Upper lobe of left lung (tissue), 6 donors: ENCODE measurements around the gene GRAP. TPM values are rescaled to one million over a fixed set of nuclear protein-coding genes. Genes with fewer than 3 reads are reported as not detected.

Source experiments
- ATAC-seq, 2 donors: fragments of 200-7000 bp; cut with Tn5 transposase; one replicate each; pipeline ENCODE4 v1.9.1; 2022; ENCODE audit warnings: mild to moderate bottlenecking in 2 of 2, moderate library complexity in 2 of 2; ENCODE audit not compliant: low FRiP score in 2 of 2
- DNase-seq, 2 donors: peaks; one replicate each; pipeline ENCODE4 v3.0.0-alpha.2; 2019 to 2020
- H3K27ac ChIP-seq, 4 donors: fragments of 200-600 bp; sonication (generic); one replicate each; pipeline ENCODE4 v1.5.1; 2016 to 2019
- H3K27me3 ChIP-seq, 4 donors: fragments of 200-600 bp; sonication (generic); one replicate each; pipeline ENCODE4 v1.5.1; 2017 to 2019
- H3K36me3 ChIP-seq, 4 donors: fragments of 200-600 bp; sonication (generic); one replicate each; pipeline ENCODE4 v1.5.1; 2016 to 2019
- H3K4me1 ChIP-seq, 4 donors: fragments of 200-600 bp; sonication (generic); one replicate each; pipeline ENCODE4 v1.5.1; 2018 to 2019
- H3K4me3 ChIP-seq, 4 donors: fragments of 200-600 bp; sonication (generic); one replicate each; pipeline ENCODE4 v1.5.1; 2017 to 2019; ENCODE audit warnings: mild to moderate bottlenecking in 2 of 4, moderate library complexity in 1 of 4
- H3K9me3 ChIP-seq, 4 donors: fragments of 200-600 bp; sonication (generic); one replicate each; pipeline ENCODE4 v1.5.1; 2018 to 2019
- EP300 ChIP-seq, 4 donors: sonication (generic); formaldehyde crosslinking; IDR thresholded peaks; one replicate each; pipeline ENCODE4 v1.5.1; 2017; ENCODE audit warnings: antibody characterized with exemption in 4 of 4, control low read depth in 2 of 4
- POLR2A ChIP-seq, 4 donors: fragments of 450-650 bp; IDR thresholded peaks; one replicate each; pipeline ENCODE4 v1.5.1; 2016 to 2017; ENCODE audit warnings: antibody characterized with exemption in 4 of 4, mild to moderate bottlenecking in 2 of 4
- POLR2AphosphoS5 ChIP-seq, 2 donors: sonication (generic); formaldehyde crosslinking; IDR thresholded peaks; one replicate each; pipeline ENCODE4 v1.5.1; 2017; ENCODE audit warnings: antibody characterized with exemption in 2 of 2
- WGBS, 2 donors: methylation state at CpG; one replicate each; pipeline ENCODE4 v1.1.5; 2017 to 2018; 5-methylcytosine and 5-hydroxymethylcytosine counted together
- total RNA-seq, 6 donors: library from RNA; depleted of rRNA in 4 of 6; stranded (reverse); fragments of >200 nt in 4 of 6; gene quantifications; one replicate each; pipeline versions ENCODE4 v1.1.0 to v1.2.1, GENCODE V29; 2016 to 2021
- TF ChIP-seq, protein P1 (sequence below), 6 experiments: fragments of 450-650 bp in 4 of 6; fragments of 200-600 bp in 2 of 6; sonication (generic) in 2 of 6; IDR thresholded peaks; one replicate each; pipeline ENCODE4 v1.5.1; 2016 to 2019; ENCODE audit warnings: antibody characterized with exemption in 6 of 6
- donor health status: DM: no; HTN: no; CAD: no; lungs with moderate emphysema.
- donor health status: DM: no; HTN: yes; CAD: no; lungs with severe emphysema.

The GRAP gene
- total RNA-seq, 6 donors from 2014 or later: 3.1 to 11.3 (median 4.8) TPM

DNA sequence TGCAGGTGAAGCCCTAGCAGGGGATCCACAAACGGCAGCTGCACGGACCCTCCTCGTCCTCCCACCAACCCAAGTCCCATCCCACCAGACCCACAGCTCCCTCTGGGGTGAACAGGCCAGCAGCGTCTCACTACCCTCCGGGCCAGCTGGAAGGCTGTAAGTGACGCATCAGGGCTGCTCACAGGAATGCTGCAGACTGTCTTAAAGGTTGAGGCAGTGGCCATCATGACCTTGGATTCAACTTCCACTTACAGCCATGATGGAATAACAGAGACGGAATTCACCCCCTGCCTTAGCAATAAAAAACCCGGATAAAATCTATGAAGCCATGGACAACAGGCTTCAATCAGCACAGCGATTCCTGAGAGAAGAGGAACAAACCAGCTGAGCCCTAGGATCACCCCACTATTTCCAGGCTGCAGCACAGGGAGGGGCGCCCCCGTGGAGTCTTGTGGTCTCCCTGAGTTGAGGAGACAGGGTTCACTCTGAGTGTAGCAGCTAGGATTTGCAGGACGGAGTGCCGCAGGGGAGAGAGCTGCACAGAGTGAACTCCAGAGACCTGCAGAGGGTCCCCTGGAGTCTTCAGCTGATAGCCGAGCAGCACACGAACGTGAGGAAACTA lies 52.7 kb downstream of the GRAP start:
- 79 to 85% methylated on average over 10 to 16 of the region's 16 CpGs for WGBS, 2 donors
- ATAC-seq (no peak), DNase-seq (no peak)
- Histone ChIP-seq H3K9me3 (peaks cover 0 to 5% (median 0%) of the 10 kb centered on the region in 4 donors), H3K27me3 (no peaks in the 10 kb centered on the region), H3K27ac (no peak overlapping the region), H3K4me1 (peaks cover 0 to 24% (median 12%) of the 10 kb centered on the region in 4 donors), H3K36me3 (no peaks in the 10 kb centered on the region), H3K4me3 (no peak overlapping the region)
- TF ChIP-seq, protein P1, sequence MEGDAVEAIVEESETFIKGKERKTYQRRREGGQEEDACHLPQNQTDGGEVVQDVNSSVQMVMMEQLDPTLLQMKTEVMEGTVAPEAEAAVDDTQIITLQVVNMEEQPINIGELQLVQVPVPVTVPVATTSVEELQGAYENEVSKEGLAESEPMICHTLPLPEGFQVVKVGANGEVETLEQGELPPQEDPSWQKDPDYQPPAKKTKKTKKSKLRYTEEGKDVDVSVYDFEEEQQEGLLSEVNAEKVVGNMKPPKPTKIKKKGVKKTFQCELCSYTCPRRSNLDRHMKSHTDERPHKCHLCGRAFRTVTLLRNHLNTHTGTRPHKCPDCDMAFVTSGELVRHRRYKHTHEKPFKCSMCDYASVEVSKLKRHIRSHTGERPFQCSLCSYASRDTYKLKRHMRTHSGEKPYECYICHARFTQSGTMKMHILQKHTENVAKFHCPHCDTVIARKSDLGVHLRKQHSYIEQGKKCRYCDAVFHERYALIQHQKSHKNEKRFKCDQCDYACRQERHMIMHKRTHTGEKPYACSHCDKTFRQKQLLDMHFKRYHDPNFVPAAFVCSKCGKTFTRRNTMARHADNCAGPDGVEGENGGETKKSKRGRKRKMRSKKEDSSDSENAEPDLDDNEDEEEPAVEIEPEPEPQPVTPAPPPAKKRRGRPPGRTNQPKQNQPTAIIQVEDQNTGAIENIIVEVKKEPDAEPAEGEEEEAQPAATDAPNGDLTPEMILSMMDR (IDR thresholded peaks at IDR 0.05): no peak
- TF ChIP-seq POLR2A (IDR thresholded peaks at IDR 0.05): no peak
- TF ChIP-seq EP300 (IDR thresholded peaks at IDR 0.05): no peak
- TF ChIP-seq POLR2AphosphoS5 (IDR thresholded peaks at IDR 0.05): no peak

- peak in 1 of 2 donors; percentile 77 for DNase-seq
- Histone ChIP-seq H3K4me1 (peaks cover 0 to 37% (median 18%) of the 10 kb centered on the region in 4 donors), H3K36me3 (no peaks in the 10 kb centered on the region), H3K9me3 (peaks cover 0 to 5% (median 0%) of the 10 kb centered on the region in 4 donors), H3K4me3 (no peak overlapping the region), H3K27me3 (no peaks in the 10 kb centered on the region), H3K27ac (no peak overlapping the region)
- WGBS, 2 donors: 21 to 68% methylated on average over 4 to 20 of the region's 22 CpGs
- TF ChIP-seq POLR2A (IDR thresholded peaks at IDR 0.05): no peak
- TF ChIP-seq, protein P1 (IDR thresholded peaks at IDR 0.05): no peak
- peak in 1 of 2 donors; percentile 48 for TF ChIP-seq POLR2AphosphoS5 (IDR thresholded peaks at IDR 0.05)
- ATAC-seq: peak; percentile 1 to 18
Measured at GRCh38 chr17:18992454-18993130, 54.2 kb downstream of the GRAP start.

DNA sequence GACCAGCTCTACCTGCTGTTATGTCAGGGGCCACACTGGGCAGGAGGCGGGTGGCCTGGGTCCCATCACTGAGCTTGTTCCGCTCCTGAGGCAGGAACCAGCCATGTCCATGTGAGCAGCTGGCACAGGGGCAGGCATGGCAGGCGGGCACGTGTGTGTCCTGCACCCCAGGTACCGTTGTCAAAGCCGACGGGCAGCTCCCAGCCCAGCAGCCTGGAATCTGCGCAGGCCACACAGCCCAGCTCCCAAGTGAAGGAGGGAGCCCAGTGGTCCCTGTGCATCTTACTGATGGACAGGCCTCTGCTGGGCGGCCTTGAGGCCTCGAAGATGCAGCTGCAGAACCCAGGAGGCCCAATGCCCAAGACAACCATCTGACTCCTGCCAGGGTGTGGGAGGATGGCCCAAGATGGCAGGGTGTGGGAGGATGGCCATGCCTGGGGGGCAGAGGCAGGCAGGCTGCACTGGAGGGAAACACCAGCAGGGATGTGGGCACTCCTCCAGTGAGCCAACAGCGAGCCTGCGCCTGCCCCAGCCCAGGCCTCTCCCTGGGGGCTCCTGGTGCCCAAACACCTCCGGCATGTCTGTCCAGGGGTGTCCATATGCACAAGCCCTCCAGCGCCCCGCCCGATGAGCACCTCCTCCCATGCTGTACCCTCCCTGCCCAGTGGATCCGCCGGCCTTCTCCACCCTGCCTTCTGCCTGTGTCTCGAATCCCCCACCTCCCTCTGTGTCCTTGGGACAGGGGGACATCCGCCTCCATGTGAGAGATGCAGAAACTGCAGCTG lies 55.0 kb downstream of the GRAP start:
- no peak for DNase-seq
- Histone ChIP-seq H3K4me3 (no peak overlapping the region), H3K4me1 (peaks cover 0 to 37% (median 20%) of the 10 kb centered on the region in 4 donors), H3K36me3 (no peaks in the 10 kb centered on the region), H3K9me3 (peaks cover 0 to 5% (median 0%) of the 10 kb centered on the region in 4 donors), H3K27ac (no peak overlapping the region), H3K27me3 (no peaks in the 10 kb centered on the region)
- 90 to 96% methylated on average over 7 to 17 of the region's 20 CpGs for WGBS, 2 donors
- no peak for ATAC-seq
- TF ChIP-seq, protein P1 (IDR thresholded peaks at IDR 0.05): no peak
- TF ChIP-seq EP300 (IDR thresholded peaks at IDR 0.05): no peak
- no peak for TF ChIP-seq POLR2AphosphoS5 (IDR thresholded peaks at IDR 0.05)
- TF ChIP-seq POLR2A (IDR thresholded peaks at IDR 0.05): no peak

- Histone ChIP-seq H3K27ac (no peak overlapping the region), H3K27me3 (no peaks in the 10 kb centered on the region), H3K36me3 (no peaks in the 10 kb centered on the region), H3K4me3 (no peak overlapping the region), H3K4me1 (peaks cover 0 to 37% (median 20%) of the 10 kb centered on the region in 4 donors), H3K9me3 (peaks cover 0 to 1% (median 0%) of the 10 kb centered on the region in 4 donors)
- TF ChIP-seq POLR2AphosphoS5 (IDR thresholded peaks at IDR 0.05): no peak
- TF ChIP-seq EP300 (IDR thresholded peaks at IDR 0.05): no peak
- TF ChIP-seq, protein P1 (IDR thresholded peaks at IDR 0.05): no peak
- TF ChIP-seq POLR2A (IDR thresholded peaks at IDR 0.05): no peak
- DNase-seq (no peak), ATAC-seq (no peak)
- WGBS, 2 donors: 97 to 100% methylated on average over 1 to 5 of the region's 6 CpGs
Measured at GRCh38 chr17:18990331-18990730, 56.4 kb downstream of the GRAP start.
